Mesodermal cell (in vitro differentiated cells): Measurements from ENCODE around the gene JAKMIP1.
"Not testable (repeated sequence)": the region's sequence is repeated elsewhere in the genome, so short reads cannot be mapped to it uniquely, and the experiment has no call there.

Experiments
- H3K27ac ChIP-seq: 2 replicates; pipeline ENCODE4 v1.7.0; 2013; ENCODE audit warnings: mild to moderate bottlenecking, low read depth, low read length, moderate library complexity; ENCODE audit not compliant: severe bottlenecking
- H3K36me3 ChIP-seq: 2 replicates; pipeline ENCODE4 v1.7.1; 2013; ENCODE audit warnings: mild to moderate bottlenecking, low read length, moderate library complexity; ENCODE audit not compliant: control insufficient read depth, insufficient read depth
- H3K4me1 ChIP-seq: one replicate; pipeline ENCODE4 v1.7.1; 2013; ENCODE audit warnings: mild to moderate bottlenecking, low read length; ENCODE audit not compliant: insufficient read depth, control insufficient read depth, poor library complexity, severe bottlenecking
- H3K4me3 ChIP-seq: 2 replicates; pipeline ENCODE4 v1.7.0; 2013; ENCODE audit warnings: low read length, control low read depth, mild to moderate bottlenecking; ENCODE audit not compliant: insufficient read depth, poor library complexity, severe bottlenecking; ENCODE audit errors: extremely low read depth
- H3K9me3 ChIP-seq: 2 replicates; pipeline ENCODE4 v1.7.1; 2013; ENCODE audit warnings: mild to moderate bottlenecking, low read length, moderate library complexity; ENCODE audit not compliant: control insufficient read depth
- WGBS, 2 experiments: methylation state at CpG; one replicate each; pipeline ENCODE4 v1.1.5; 2013; ENCODE audit warnings: missing lambda C conversion rate in 2 of 2; ENCODE audit not compliant: insufficient coverage in 2 of 2; 5-methylcytosine and 5-hydroxymethylcytosine counted together

JAKMIP1 gene

GRCh38 chr4:6216588-6216987 lies 16.2 kb upstream of the JAKMIP1 start:
- Histone ChIP-seq H3K4me1 (no peaks in the 10 kb centered on the region), H3K9me3 (peaks cover 4% of the 10 kb centered on the region)
- 65 to 70% methylated on average over 2 to 3 of the region's 3 CpGs for WGBS, 2 experiments

GRCh38 chr4:6209921-6210320 lies 9.6 kb upstream of the JAKMIP1 start:
- 93 to 100% methylated on average over 2 of the region's 4 CpGs for WGBS, 2 experiments
- H3K27ac ChIP-seq, result no peak overlapping the region

More at GRCh38 chr4:6216588-6216987, 16.2 kb upstream of the JAKMIP1 start:
- Histone ChIP-seq H3K27ac (no peak overlapping the region), H3K4me3 (no peak overlapping the region), H3K36me3 (no peaks in the 10 kb centered on the region)

GRCh38 chr4:6209291-6209690 lies 8.9 kb upstream of the JAKMIP1 start:
- not testable (repeated sequence) for H3K4me1 ChIP-seq, H3K27ac ChIP-seq, H3K9me3 ChIP-seq, H3K4me3 ChIP-seq, H3K36me3 ChIP-seq
- 91 to 100% methylated on average over 1 to 2 of the region's 4 CpGs for WGBS, 2 experiments

More at GRCh38 chr4:6209921-6210320, 9.6 kb upstream of the JAKMIP1 start:
- peaks cover 4% of the 10 kb centered on the region for H3K9me3 ChIP-seq
- H3K4me1 ChIP-seq, result no peaks in the 10 kb centered on the region
- H3K36me3 ChIP-seq, result no peaks in the 10 kb centered on the region
- no peak overlapping the region for H3K4me3 ChIP-seq

GRCh38 chr4:6208416-6208815 lies 8.1 kb upstream of the JAKMIP1 start:
- Histone ChIP-seq H3K4me3 (no peak overlapping the region), H3K27ac (no peak overlapping the region), H3K36me3 (no peaks in the 10 kb centered on the region), H3K9me3 (peaks cover 4% of the 10 kb centered on the region), H3K4me1 (no peaks in the 10 kb centered on the region)
- WGBS, 2 experiments, result 88 to 95% methylated on average over 4 to 5 of the region's 6 CpGs

GRCh38 chr4:6207602-6208001 lies 7.3 kb upstream of the JAKMIP1 start:
- Histone ChIP-seq H3K4me1 (no peaks in the 10 kb centered on the region), H3K36me3 (no peaks in the 10 kb centered on the region), H3K27ac (no peak overlapping the region), H3K9me3 (no peaks in the 10 kb centered on the region), H3K4me3 (no peak overlapping the region)
- 93 to 100% methylated on average over 2 to 3 of the region's 4 CpGs for WGBS, 2 experiments

GRCh38 chr4:6206771-6207290 lies 6.5 kb upstream of the JAKMIP1 start:
- 83 to 86% methylated on average over 6 of the region's 6 CpGs for WGBS, 2 experiments
- H3K9me3 ChIP-seq, result no peaks in the 10 kb centered on the region

DNA sequence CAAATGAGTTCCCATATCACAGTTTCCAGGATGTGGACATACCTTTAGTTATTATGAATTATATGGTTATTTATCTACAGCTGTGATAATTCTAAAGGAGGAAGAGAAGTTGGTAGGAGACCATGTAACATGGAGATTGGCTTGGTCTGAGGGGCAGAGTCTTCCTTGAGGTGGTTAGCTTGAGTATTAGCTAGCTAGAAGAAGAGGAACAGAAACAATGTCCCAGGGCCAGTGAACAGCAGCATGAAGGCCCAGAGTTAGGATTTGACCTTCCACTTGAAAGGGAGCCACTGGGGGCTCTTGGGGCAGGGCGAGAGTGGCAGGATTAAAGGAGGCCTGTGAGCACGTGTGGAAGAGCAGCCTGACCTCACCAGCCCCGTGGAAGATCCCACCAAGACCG lies 5.6 kb upstream of the JAKMIP1 start:
- Histone ChIP-seq H3K4me1 (no peaks in the 10 kb centered on the region), H3K4me3 (no peak overlapping the region), H3K36me3 (no peaks in the 10 kb centered on the region), H3K9me3 (no peaks in the 10 kb centered on the region), H3K27ac (no peak overlapping the region)
- 83 to 84% methylated on average over 4 of the region's 4 CpGs for WGBS, 2 experiments

More at GRCh38 chr4:6206771-6207290, 6.5 kb upstream of the JAKMIP1 start:
- Histone ChIP-seq H3K36me3 (no peaks in the 10 kb centered on the region), H3K4me3 (no peak overlapping the region), H3K4me1 (no peaks in the 10 kb centered on the region), H3K27ac (no peak overlapping the region)

- no peaks in the 10 kb centered on the region for H3K4me1 ChIP-seq
- H3K4me3 ChIP-seq, result no peak overlapping the region
- H3K9me3 ChIP-seq, result no peaks in the 10 kb centered on the region
- 100% methylated on average over 1 of the region's 4 CpGs; no CpG with 5 or more reads in 1 of the 2 experiments for WGBS, 2 experiments
- no peaks in the 10 kb centered on the region for H3K36me3 ChIP-seq
- no peak overlapping the region for H3K27ac ChIP-seq
Observed at GRCh38 chr4:6205567-6205931, 5.2 kb upstream of the JAKMIP1 start.

DNA sequence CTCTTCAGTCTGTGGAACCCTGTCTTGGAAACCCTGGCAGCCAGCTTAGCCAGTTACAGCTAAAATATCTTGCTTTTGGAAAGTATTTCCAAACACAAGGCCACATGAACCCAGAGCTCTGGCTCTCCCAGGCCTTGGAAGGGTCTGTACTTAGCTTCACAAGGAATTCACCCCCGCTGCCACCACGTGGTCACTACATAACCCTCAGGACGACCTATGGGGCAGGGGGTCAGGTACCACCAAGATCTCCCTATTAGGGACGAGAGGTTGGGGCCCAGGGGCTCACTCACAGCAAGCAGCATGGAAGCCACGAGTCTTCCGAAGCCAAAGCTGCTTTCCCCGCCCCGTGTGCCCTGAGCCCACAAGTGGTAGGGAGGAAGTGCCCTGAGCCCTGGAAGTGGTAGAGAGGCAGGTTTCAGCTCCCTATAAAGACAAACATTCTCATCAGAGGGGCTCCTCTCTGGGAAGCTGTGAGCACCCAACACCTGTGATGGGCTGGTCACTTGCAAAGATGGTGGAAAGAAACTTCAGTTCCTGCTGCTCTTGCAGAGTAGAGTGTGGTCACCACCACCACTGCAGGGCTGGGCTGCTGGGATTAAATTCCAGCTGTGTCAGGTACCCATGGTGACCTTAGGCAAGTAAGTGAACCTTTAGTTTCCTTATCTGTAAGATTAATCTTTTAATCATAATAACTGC lies 4.7 kb upstream of the JAKMIP1 start:
- H3K4me3 ChIP-seq, result no peak overlapping the region
- H3K4me1 ChIP-seq, result no peaks in the 10 kb centered on the region
- WGBS, 2 experiments, result 61% methylated on average over 5 of the region's 8 CpGs; no CpG with 5 or more reads in 1 of the 2 experiments
- no peaks in the 10 kb centered on the region for H3K36me3 ChIP-seq
- no peaks in the 10 kb centered on the region for H3K9me3 ChIP-seq
- no peak overlapping the region for H3K27ac ChIP-seq

GRCh38 chr4:6204098-6204497 lies 3.7 kb upstream of the JAKMIP1 start:
- H3K27ac ChIP-seq, result no peak overlapping the region
- no peak overlapping the region for H3K4me3 ChIP-seq
- H3K36me3 ChIP-seq, result no peaks in the 10 kb centered on the region
- no peaks in the 10 kb centered on the region for H3K9me3 ChIP-seq
- no peaks in the 10 kb centered on the region for H3K4me1 ChIP-seq
- 63 to 100% methylated on average over 1 to 2 of the region's 3 CpGs for WGBS, 2 experiments

- H3K27ac ChIP-seq, result no peak overlapping the region
- no peak overlapping the region for H3K4me3 ChIP-seq
- 77 to 79% methylated on average over 5 to 7 of the region's 7 CpGs for WGBS, 2 experiments
Observed at GRCh38 chr4:6201580-6202091, 1.3 kb upstream of the JAKMIP1 start.

More at GRCh38 chr4:6201580-6202091, 1.3 kb upstream of the JAKMIP1 start:
- Histone ChIP-seq H3K9me3 (no peaks in the 10 kb centered on the region), H3K36me3 (no peaks in the 10 kb centered on the region), H3K4me1 (no peaks in the 10 kb centered on the region)
